ENCODE results near the gene CDC42BPA. TPM values are rescaled to one million over a fixed set of nuclear protein-coding genes. Genes with fewer than 3 reads are reported as not detected.

The CDC42BPA gene, protein sequence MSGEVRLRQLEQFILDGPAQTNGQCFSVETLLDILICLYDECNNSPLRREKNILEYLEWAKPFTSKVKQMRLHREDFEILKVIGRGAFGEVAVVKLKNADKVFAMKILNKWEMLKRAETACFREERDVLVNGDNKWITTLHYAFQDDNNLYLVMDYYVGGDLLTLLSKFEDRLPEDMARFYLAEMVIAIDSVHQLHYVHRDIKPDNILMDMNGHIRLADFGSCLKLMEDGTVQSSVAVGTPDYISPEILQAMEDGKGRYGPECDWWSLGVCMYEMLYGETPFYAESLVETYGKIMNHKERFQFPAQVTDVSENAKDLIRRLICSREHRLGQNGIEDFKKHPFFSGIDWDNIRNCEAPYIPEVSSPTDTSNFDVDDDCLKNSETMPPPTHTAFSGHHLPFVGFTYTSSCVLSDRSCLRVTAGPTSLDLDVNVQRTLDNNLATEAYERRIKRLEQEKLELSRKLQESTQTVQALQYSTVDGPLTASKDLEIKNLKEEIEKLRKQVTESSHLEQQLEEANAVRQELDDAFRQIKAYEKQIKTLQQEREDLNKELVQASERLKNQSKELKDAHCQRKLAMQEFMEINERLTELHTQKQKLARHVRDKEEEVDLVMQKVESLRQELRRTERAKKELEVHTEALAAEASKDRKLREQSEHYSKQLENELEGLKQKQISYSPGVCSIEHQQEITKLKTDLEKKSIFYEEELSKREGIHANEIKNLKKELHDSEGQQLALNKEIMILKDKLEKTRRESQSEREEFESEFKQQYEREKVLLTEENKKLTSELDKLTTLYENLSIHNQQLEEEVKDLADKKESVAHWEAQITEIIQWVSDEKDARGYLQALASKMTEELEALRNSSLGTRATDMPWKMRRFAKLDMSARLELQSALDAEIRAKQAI (N-terminal part only)
- total RNA-seq (2022) (88.8 and 102 TPM in 2 replicates), Bru-seq, nascent RNA (percentile 97 among the genes with signal in this experiment), BruChase-seq, experiment 1, labeled RNA remaining after a 6-hour chase (percentile 93 among the genes with signal in this experiment), BruChase-seq, experiment 2, labeled RNA remaining after a 2-hour chase (percentile 94 among the genes with signal in this experiment)
- long read RNA-seq, full-length matches to known transcripts: 8 of 39 reads
- long read RNA-seq, partial matches to known transcripts: 17 of 39 reads
- long read RNA-seq, other reads (novel, unspliced or antisense): 14 of 39 reads

DNA sequence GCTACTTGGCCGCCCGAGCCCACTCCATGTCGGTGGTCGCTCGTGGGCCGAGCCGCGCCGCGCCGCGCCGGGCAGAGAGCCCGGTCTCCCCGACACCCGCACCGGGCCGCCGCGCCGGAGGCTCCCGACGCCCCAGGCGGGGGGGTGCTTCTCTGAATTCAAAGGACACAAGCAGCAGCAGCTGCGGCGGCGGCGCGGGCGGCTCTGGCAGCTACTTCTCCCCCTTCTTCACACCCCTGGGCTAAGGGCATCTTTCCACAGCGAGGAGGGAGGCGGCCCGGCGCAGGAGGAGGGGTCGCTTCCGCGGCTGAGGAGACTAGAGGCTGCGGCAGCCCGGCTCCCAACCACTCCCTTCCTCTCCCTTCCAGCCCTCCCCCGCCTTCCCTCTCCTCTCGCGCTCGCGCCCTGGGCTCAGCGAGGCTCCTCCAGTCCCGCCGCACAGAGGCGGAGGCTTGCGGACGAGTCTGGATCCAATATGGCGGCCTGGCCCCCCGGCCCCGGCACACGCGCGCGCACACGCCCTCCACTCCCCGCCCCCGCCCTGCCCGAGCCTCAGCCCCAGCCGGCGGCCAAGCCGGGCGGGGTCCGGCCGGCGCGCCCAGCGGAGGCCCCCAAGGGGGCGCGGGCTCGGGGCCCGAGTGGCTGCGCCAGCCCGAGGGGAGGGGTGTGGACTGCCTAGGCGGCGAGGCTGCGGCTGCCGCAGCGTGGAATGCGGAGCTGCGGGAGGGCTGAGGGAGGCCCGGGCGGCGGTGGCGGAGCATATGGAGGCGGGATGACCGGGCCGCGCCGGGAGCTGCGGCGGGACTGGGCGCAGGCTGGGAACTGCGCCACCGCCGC lies at the start of gene CDC42BPA:
CDC42BPA (minus strand) TSS at position 477 of the 837 bp plus-strand sequence. CDS start 1,310 bp downstream, outside the sequence.
- BruUV-seq (replicated peaks): TSS peak; percentile 25
- intact Hi-C loops (cut with micrococcal nuclease): loop anchor here (2.0 to 10.0 kb wide), 5 partner anchors 27 to 771 kb away; partner anchors contain the start of genes ITPKB and STUM
- H3K27me3 Mint-ChIP-seq (ENCODE audit: insufficient read depth, unreplicated experiment): no peaks in the 10 kb centered on the region
- H3K36me3 Mint-ChIP-seq (ENCODE audit: insufficient read depth, unreplicated experiment): peaks cover 15% of the 10 kb centered on the region
- peaks cover 26% of the 10 kb centered on the region for H3K4me1 Mint-ChIP-seq (ENCODE audit: insufficient read depth, unreplicated experiment)
- ChIA-PET CTCF (interaction anchor here (0.7 to 2.7 kb wide), 12 partner anchors 10 to 1910 kb away, joined by 3 to 11 read pairs (median 4); no protein-coding TSS in a partner anchor), POLR2A (interaction anchor here (0.6 to 7.7 kb wide), 30 partner anchors 8 to 910 kb away, joined by 3 to 89 read pairs (median 6); partner anchors contain the start of genes PARP1 and PSEN2)
- no peaks in the 10 kb centered on the region for H3K9me3 Mint-ChIP-seq (ENCODE audit: unreplicated experiment)
- TF ChIP-seq, protein P1, sequence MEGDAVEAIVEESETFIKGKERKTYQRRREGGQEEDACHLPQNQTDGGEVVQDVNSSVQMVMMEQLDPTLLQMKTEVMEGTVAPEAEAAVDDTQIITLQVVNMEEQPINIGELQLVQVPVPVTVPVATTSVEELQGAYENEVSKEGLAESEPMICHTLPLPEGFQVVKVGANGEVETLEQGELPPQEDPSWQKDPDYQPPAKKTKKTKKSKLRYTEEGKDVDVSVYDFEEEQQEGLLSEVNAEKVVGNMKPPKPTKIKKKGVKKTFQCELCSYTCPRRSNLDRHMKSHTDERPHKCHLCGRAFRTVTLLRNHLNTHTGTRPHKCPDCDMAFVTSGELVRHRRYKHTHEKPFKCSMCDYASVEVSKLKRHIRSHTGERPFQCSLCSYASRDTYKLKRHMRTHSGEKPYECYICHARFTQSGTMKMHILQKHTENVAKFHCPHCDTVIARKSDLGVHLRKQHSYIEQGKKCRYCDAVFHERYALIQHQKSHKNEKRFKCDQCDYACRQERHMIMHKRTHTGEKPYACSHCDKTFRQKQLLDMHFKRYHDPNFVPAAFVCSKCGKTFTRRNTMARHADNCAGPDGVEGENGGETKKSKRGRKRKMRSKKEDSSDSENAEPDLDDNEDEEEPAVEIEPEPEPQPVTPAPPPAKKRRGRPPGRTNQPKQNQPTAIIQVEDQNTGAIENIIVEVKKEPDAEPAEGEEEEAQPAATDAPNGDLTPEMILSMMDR (IDR thresholded peaks at IDR 0.05; ENCODE audit: unreplicated experiment): no peak
- peak within 1 kb of the TSS; percentile 86 for H3K4me3 Mint-ChIP-seq (ENCODE audit: unreplicated experiment)
- peak within 1 kb of the TSS; percentile 98 for H3K27ac Mint-ChIP-seq (ENCODE audit: low read depth, unreplicated experiment)
- peak; percentile 96 for DNase-seq (ENCODE audit: unreplicated experiment)

DNA sequence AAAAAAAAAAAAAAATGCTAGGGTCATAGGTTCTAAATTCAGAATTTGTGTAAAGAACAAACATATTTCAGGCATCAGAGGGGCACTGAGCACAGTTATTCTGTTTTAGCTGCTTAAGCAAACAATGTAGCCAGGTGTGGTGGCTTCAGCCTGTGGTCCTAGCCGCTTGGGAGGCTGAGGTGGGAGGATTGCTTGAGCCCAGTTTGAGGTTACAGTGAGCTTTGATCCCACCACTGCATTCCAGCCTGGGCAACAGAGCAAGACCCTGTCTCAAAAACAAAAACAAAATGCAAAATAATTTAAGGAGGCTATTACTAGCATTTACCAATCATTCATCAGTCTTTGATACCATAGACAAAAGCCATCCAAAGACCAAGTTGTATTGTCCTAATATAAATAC lies 49.7 kb upstream of the CDC42BPA start:
- Mint-ChIP-seq H3K9me3 (ENCODE audit: unreplicated experiment) (no peaks in the 10 kb centered on the region), H3K4me1 (ENCODE audit: insufficient read depth, unreplicated experiment) (peaks cover 13% of the 10 kb centered on the region), H3K36me3 (ENCODE audit: insufficient read depth, unreplicated experiment) (no peaks in the 10 kb centered on the region), H3K27me3 (ENCODE audit: insufficient read depth, unreplicated experiment) (no peaks in the 10 kb centered on the region), H3K27ac (ENCODE audit: low read depth, unreplicated experiment) (no peak overlapping the region), H3K4me3 (ENCODE audit: unreplicated experiment) (no peak overlapping the region)
- ChIA-PET POLR2A (no interaction called here), CTCF (interaction anchor here (1.4 kb wide), 1 partner anchor 11 kb away, joined by 5 read pairs; no protein-coding TSS in a partner anchor)
- TF ChIP-seq, protein P1 (IDR thresholded peaks at IDR 0.05; ENCODE audit: unreplicated experiment): no peak
- no peak for DNase-seq (ENCODE audit: unreplicated experiment)
- intact Hi-C loops (cut with micrococcal nuclease): no loop called here
- no TSS peak for BruUV-seq (replicated peaks)

DNA sequence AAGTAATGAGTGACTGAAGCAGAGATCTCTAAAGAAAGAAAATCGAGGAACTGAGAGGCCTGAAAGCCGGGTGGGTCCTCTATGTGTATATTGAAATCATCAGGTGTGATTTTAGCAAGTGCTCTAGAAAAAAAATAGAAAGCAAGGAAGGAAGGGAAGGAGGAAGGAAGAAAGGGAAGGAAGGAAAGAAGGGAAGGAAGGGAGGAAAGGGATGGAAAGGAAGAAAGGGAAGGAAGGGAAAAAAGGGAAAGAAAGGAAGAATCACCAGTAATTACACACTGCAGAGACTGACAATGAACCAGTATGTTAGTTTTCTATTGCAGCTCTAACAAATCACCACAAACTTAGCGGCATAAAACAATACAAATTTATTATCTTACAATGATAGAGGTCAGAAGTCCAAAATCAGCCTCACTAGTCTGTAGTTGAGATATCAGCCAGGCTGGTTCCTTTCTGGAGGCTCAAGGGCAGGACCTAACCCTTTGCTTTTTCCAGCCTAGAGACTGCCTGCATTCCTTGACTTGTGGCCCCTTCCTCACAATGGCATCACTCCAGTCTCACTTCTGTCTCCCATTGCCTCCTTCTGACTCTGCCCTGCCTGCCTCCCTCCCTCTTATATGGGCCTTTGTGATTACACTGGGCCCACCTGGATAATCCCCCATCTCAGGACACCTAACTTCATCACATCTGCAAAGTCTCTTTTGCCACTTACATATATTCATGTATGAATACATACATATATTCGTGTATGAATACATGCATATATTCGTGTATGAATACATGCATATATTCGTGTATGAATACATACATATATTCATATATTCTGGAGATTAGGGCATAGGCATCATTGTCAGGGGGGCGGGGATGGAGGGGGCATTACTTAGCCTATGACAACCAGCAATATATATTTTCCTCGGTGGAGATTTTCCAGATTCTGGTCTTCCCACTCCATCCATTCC lies 47.5 kb upstream of the CDC42BPA start:
- H3K9me3 Mint-ChIP-seq (ENCODE audit: unreplicated experiment): no peaks in the 10 kb centered on the region
- TF ChIP-seq, protein P1 (IDR thresholded peaks at IDR 0.05; ENCODE audit: unreplicated experiment): no peak
- H3K27me3 Mint-ChIP-seq (ENCODE audit: insufficient read depth, unreplicated experiment): no peaks in the 10 kb centered on the region
- BruUV-seq (replicated peaks): no TSS peak
- H3K4me1 Mint-ChIP-seq (ENCODE audit: insufficient read depth, unreplicated experiment): no peaks in the 10 kb centered on the region
- H3K36me3 Mint-ChIP-seq (ENCODE audit: insufficient read depth, unreplicated experiment): no peaks in the 10 kb centered on the region
- intact Hi-C loops (cut with micrococcal nuclease): no loop called here
- POLR2A ChIA-PET: no interaction called here
- no peak overlapping the region for H3K27ac Mint-ChIP-seq (ENCODE audit: low read depth, unreplicated experiment)
- CTCF ChIA-PET: interaction anchor here (0.8 kb wide), 2 partner anchors 12 to 63 kb away, joined by 4 to 5 read pairs; no protein-coding TSS in a partner anchor
- H3K4me3 Mint-ChIP-seq (ENCODE audit: unreplicated experiment): no peak overlapping the region
- DNase-seq (ENCODE audit: unreplicated experiment): no peak
